Epithelial cell of esophagus (primary cell): ENCODE data around the gene BEX2.
"Not testable (repeated sequence)": the region's sequence is repeated elsewhere in the genome, so short reads cannot be mapped to it uniquely, and the experiment has no call there.

Experiments used
- DNase-seq: peaks from one replicate; pipeline ENCODE4 v3.0.0; 2010; ENCODE audit warnings: low read depth
- H3K4me3 ChIP-seq: 2 replicates; pipeline ENCODE4 v1.5.1; 2011; ENCODE audit warnings: mild to moderate bottlenecking, low read length, control low read depth
- TF ChIP-seq, protein P1 (sequence below): IDR thresholded peaks from 2 replicates; pipeline ENCODE4 v1.5.1; 2011; ENCODE audit warnings: low read depth, mild to moderate bottlenecking, low read length, control low read depth, inconsistent platforms; ENCODE audit not compliant: insufficient read depth; ENCODE audit errors: missing control alignments

BEX2 gene

GRCh38 chrX:103344606-103345005, 33.8 kb upstream of the BEX2 start:
- no peak overlapping the region for H3K4me3 ChIP-seq
- DNase-seq: no peak
- TF ChIP-seq, protein P1, sequence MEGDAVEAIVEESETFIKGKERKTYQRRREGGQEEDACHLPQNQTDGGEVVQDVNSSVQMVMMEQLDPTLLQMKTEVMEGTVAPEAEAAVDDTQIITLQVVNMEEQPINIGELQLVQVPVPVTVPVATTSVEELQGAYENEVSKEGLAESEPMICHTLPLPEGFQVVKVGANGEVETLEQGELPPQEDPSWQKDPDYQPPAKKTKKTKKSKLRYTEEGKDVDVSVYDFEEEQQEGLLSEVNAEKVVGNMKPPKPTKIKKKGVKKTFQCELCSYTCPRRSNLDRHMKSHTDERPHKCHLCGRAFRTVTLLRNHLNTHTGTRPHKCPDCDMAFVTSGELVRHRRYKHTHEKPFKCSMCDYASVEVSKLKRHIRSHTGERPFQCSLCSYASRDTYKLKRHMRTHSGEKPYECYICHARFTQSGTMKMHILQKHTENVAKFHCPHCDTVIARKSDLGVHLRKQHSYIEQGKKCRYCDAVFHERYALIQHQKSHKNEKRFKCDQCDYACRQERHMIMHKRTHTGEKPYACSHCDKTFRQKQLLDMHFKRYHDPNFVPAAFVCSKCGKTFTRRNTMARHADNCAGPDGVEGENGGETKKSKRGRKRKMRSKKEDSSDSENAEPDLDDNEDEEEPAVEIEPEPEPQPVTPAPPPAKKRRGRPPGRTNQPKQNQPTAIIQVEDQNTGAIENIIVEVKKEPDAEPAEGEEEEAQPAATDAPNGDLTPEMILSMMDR: no peak

DNA sequence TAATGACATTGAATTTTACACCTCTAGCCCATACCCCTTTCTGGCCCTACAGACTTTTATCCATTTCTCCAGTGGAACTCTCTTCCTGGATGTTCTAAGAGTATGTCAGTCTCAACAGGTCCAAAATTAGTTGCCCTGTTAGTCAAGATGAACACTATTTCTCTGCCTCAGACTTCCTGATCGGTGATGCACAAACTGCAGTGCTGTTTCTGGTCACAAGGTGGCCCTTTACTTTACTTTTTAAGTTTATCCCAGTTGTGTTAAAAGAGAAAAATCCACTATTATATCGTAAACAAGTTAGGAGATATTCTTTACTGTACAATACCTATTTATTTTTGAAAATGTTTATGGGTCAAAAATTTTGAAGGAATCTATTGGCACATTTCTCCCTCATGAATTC, 32.3 kb upstream of the BEX2 start:
- H3K4me3 ChIP-seq: no peak overlapping the region
- DNase-seq: peak; percentile 48
- TF ChIP-seq, protein P1: peak; percentile 70

DNA sequence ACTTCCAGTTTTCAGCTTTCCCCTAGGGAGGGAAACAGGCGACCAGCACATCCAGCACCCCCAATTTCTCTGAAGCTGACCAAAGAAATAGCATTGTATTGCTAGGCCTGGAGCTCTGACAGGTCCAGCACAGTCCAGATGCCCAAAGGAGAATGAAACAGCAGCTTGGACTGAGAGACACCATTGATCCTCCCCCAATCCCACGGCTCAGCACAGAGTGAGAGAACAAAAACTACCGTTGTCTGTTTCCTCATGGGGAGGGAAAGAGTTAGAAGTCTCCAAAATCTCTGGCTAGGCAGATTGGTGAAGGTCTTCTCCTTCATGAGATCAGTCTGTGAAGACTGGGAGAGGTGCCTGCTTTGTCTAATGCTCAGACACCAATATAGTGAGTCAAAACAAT, 27.9 kb upstream of the BEX2 start:
- no peak overlapping the region for H3K4me3 ChIP-seq
- no peak for DNase-seq

DNA sequence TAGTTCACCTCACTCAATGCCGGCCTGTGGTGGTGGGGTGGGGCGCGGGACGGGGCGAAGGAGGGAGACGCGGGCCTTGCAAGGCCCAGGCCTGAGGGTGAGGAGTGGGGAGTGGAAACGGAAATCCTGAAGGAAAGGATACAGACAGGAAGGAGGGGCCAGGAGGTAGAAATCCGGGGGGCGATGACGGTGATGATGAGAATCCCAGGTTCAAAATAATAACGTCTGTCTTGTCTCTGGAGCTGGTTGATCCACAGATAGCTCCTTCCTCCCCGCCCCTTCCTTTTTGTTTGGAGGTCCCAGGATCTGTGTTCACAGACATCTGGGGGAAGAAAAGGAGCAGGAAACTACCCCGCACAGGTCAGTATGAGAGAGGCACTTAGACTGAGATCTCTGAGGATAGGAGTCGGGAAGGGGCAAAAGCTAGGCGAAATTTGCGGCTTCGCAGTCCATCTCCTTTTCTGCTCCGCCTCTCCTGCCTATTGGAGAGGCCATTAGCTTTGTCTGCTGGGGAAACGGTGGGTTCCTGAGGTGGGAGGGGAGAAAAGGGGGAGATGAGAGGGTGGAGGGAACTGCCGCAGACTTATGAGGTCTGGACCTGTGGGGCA, 20.0 kb upstream of the BEX2 start:
- DNase-seq: no peak
- no peak overlapping the region for H3K4me3 ChIP-seq
- TF ChIP-seq, protein P1: no peak

More for the DNA sequence above, 27.9 kb upstream of the BEX2 start:
- TF ChIP-seq, protein P1: no peak

DNA sequence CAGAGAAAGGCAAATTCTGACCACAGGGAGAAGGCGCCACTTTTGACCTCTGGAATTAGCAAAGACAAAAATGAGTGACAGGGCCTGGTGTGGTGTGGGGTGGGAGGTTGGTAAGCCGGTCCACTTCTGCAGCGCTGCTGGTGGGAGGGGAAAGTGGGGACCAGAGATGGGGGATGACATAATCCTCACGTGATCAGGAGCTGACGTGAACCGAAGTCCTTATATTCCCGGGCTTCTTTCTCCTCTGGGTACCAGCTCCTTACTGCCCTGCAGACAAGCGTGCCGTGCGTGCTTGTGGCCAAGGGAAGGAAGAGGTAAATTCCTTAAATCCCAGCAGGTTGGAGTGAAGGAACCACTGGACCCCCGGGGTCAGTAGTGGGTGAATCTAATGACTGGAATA, 19.2 kb upstream of the BEX2 start, which contains the start of gene TCEAL7:
TCEAL7 (plus strand) TSS at position 249 of the 400 bp plus-strand sequence. CDS start 1,165 bp downstream, outside the sequence.
- no peak within 1 kb of the TSS for H3K4me3 ChIP-seq
- TF ChIP-seq, protein P1: no peak
- no peak for DNase-seq

GRCh38 chrX:103311399-103311780, 600 bp upstream of the BEX2 start:
- no peak overlapping the region for H3K4me3 ChIP-seq
- no peak for DNase-seq
- TF ChIP-seq, protein P1: no peak

DNA sequence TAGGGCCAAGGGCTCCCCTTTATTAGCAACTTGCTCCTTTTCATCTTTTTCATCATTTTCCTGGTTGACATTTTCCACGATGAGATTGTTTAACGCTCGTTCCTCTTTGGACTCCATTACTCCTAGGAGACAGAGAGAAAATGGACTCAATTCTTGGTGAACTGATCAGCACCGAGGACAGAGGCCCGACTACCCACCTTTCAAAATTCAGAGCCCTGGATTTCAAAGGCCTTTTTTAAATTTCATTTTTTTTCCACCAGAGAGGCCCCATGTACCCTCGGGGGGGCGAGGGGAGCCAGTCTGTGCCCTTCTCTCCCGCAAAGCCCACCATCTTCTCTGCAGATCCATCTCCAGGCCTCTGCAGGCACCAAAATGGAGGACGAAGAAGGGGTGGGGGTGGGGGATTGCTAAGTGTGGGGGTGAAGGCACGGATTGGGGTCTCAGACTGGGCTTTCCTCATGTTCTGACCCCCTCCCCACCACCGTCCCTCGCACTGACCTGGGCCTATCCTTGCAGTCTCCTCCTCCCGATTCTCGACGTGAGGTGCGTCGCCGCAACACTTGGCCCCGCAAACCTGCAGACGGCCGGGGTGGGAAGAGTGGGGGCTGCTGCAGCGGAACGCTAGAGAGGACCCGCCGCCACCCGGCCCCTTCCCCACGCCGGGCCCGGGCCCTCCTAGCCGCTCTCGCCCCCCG, 783 bp downstream of the BEX2 start:
- TF ChIP-seq, protein P1: no peak
- DNase-seq: no peak
- H3K4me3 ChIP-seq: peak overlapping the region; percentile 54

DNA sequence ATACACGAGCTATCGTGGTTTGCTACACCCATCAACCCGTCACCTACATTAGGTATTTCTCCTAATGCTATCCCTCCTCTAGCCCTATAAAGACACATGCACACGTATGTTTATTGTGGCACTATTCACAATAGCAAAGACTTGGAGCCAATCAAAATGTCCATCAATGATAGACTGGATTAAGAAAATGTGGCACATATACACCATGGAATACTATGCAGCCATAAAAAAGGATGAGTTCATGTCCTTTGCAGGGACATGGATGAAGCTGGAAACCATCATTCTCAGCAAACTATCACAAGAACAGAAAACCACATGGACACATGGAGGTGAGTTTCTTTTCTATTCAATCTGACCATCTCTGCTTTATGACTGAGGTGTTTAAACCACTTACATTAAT, 5.1 kb downstream of the BEX2 start:
- DNase-seq, H3K4me3 ChIP-seq: not testable (repeated sequence)
